NCI-H146 treated with DMSO at 0.1 percent for 48 hours (cell line): Measurements from ENCODE around the gene RLF.
"Not testable (repeated sequence)": the region's sequence is repeated elsewhere in the genome, so short reads cannot be mapped to it uniquely, and the experiment has no call there.

ENCODE experiments used
- DNase-seq: peaks from one replicate; lab custom pipeline; 2025; ENCODE audit not compliant: unreplicated experiment; lab: John Stamatoyannopoulos, UW

Gene RLF

GRCh38 chr1:40171036-40171435 is 9.8 kb downstream of the RLF start:
- no peak for DNase-seq

DNA sequence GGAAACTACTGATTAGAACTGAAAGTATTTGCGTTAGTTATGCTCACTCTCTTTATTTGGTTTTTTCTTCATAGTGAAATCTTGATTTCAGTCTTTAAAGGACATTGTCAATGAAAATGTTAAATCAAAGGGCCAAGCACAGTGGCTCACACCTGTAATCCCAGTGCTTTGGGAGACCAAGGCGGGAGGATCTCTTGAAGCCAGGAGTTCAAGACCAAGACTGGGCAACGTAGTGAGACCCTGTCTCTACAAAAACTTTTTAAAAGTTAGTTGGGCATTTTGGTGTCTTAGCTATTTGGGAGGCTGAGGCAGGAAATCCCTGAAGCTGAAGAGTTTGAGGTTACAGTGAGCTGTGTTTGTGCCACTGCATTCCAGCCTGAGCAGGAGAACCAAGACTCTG is 13.6 kb downstream of the RLF start:
- DNase-seq: no peak

GRCh38 chr1:40176989-40177388 is 15.8 kb downstream of the RLF start:
- not testable (repeated sequence) for DNase-seq

GRCh38 chr1:40178200-40178599 is 17.0 kb downstream of the RLF start:
- no peak for DNase-seq

DNA sequence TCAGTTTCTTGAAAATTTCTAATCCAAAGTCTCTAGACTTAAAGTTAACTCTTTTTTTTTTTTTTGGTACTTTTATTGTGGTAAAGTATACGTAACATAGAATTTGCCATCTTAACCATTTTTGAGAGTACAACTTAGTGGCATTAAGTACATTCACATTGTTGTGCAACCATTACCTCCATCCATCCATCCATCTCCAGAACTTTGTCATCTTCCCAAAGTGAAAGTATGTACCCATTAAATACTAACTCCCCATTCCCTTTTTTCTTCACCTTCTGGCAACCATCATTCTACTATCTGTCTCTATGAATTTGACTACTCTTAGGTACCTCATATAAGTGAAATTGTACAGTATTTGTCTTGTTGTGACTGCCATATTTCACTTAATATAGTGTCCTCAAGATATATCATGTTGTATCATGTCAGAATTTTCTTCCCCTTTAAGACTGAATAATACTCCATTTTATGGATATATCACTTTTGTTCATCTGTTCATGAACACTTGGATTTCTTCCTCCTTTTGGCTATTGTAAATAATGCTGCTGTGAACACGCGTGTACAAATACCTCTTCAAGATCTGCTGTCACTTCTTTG is 18.4 kb downstream of the RLF start:
- no peak for DNase-seq

GRCh38 chr1:40183055-40183710 is 22.0 kb downstream of the RLF start:
- DNase-seq: no peak

GRCh38 chr1:40184193-40184592 is 23.0 kb downstream of the RLF start:
- DNase-seq: no peak

DNA sequence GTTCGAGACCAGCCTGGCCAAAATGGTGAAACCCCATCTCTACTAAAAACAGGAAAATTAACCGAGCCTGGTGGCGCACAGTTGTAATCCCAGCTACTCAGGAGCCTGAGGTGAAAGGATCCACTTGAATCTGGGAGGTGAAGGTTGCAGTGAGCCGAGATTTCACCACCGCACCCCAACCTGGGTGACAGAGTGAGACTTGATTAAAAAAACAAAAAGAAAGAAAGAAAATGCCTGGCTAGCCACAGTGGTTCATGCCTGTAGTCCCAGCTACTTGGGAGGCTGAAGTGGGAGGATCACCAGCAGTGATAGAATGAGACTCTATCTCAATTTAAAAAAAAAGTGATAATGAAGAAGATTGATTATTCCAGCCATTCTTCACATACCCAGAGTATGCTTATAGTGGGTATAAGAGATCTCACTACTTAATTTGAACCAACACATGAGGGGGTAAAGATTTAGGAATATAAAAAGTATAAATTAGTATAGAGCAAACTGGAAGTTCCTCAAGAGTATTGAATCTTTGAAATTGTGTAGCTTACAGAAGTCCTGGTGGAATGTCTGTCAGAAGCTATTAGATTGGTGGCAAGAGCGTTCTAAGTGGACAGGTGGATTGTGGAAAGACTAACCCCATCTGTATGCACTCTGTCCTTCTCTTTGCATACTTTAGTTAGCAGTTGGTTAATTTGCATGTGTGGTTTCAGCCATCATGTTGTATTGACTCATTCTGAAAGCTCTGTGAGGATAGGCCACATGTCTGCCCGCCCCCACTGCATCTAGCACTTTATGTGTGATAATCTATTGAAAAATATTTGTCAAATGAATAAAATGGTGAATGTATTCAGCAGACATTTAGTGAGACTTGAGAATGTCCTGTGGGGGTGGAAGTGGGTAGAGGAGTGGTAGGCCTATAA is 25.0 kb downstream of the RLF start:
- no peak for DNase-seq

GRCh38 chr1:40187399-40187798 is 26.2 kb downstream of the RLF start:
- DNase-seq: no peak

DNA sequence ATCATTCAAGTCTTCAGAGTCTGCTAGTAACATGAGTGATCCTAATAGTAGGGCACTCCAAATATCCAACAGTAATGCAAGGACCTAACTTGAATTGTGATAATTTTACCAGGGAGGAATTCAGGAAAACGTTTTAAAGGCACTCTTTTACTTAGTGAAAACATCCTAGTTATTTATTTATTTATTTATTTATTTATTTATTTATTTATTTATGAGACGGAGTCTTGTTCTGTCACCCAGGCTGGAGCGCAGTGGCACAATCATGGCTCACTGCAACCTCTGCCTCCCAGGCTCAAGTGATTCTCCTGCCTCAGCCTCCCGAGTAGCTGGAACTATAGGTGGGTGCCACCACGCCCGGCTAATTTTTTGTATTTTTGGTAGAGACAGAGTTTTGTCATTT is 33.5 kb downstream of the RLF start:
- not testable (repeated sequence) for DNase-seq

DNA sequence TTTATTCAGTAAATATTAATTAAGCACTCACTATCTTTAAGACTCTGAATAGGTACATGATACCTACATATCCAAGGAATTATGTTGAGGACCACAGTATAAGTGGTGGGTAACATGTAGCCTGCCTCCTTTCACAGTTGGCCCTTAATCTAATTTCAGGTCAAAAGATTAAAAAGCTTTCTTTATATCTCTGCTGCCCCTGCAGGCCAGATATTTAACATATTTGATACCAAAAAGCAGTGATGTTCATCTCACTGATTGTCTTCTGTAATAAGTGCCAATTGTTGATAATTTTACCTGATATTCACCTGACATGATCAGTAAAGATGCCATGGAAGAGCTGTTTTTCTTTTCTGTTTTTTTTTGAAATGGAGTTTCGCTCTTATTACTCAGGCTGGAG is 36.5 kb downstream of the RLF start:
- DNase-seq: no peak

- DNase-seq: no peak
Measured at GRCh38 chr1:40199126-40199525, 37.9 kb downstream of the RLF start.

DNA sequence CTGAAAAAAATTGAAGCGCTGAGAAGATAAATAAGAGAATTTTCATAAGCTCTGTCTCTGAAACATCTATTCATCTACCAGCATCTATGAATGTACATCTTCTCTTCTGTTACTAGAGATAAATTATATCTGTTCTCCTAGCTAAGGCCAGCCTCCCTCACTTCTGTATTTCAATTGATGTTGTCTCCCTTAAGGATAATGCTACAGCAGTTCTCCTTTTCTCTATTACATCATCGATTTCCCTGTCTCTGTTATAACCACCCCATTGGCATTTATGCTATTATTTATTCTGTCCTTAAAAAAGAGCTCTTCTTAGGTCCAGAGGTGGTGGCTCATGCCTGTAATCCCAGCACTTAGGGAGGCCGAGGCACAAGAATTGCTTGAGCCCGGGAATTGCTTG is 43.7 kb downstream of the RLF start:
- DNase-seq: no peak

- DNase-seq: no peak
Measured at GRCh38 chr1:40210511-40211204, 49.5 kb downstream of the RLF start.

GRCh38 chr1:40218333-40218732 is 57.1 kb downstream of the RLF start:
- no peak for DNase-seq

DNA sequence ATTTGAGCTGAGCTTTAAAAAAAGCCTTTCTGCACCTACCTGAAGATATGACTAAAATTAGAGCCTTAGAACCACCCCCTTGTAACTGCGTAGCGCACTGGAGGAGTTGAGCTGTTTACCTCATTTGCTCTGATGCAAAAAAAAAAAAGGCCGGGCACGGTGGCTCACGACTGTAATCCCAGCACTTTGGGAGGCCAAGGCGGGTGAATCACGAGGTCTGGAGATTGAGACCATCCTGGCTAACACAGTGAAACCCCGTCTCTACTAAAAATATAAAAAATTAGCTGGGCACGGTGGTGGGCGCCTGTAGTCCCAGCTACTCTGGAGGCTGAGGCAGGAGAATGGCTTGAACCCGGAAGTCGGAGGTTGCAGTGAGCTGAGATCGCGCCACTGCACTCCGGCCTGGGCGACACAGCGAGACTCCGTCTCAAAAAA is 60.3 kb downstream of the RLF start:
- not testable (repeated sequence) for DNase-seq

- no peak for DNase-seq
Measured at GRCh38 chr1:40221977-40222772, 61.0 kb downstream of the RLF start.

DNA sequence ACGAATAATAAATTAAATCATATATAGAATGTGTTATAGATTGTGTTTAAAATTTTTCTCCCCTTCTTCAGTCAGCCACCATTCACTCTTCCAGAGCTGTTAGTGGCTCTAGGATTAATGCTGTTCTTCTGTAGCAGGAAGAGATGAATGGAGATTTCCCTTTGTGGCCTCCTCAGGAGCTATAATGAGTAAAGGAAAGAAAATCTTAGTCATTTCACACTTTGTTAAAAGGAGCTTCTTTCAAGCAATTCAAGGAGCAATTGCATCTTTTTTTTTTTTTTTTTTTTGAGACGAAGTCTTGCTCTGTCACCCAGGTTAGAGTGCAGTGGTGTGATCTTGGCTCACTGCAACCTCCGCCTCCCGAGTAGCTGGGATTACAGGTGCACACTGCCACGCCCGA is 62.9 kb downstream of the RLF start:
- DNase-seq: no peak

DNA sequence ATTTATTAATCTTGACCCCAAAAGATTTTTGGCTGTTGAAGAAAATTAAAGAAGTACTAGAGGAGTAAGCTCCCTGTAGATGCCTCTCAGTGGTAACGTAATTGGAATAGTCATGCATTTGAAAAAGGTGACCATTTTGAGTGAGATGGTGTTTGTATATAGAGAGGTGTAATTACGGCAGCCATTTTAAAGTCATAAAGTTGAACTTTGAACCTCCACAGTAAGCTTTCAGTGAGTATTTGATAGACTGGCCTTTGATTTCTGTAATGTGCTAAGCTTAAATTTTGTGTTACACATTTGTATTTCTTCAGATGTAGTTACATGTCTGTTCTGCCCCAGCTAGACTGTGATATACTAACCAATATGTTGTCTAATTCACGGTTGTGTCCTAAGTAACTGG is 65.0 kb downstream of the RLF start:
- no peak for DNase-seq

DNA sequence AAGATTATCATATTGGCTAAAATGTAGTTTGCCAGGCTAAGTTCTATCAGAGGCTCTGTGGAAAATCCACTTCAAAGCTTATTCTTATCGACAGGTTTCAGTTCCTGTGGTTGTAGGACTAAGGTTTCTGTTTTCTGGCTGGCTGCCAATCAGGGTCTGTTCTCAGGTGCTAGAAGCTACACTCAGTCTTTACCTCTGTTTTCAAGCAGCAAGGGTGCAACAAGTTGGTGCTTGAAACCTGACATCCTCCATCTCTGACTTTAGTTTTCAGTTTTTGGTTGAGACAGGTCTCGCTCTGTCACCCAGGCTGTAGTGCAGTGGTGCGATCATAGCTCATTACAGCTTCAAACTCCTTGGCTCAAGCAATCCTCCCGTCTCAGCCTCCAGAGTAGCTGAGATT is 71.3 kb downstream of the RLF start:
- DNase-seq: no peak

- DNase-seq: no peak
Measured at GRCh38 chr1:40239626-40240025, 78.4 kb downstream of the RLF start.
